HepG2 (cell line): Measurements from ENCODE around the gene CNDP1. TPM values are rescaled to one million over a fixed set of nuclear protein-coding genes. Genes with fewer than 3 reads are reported as not detected.

Experiments
- ATAC-seq: fragments of 200-7000 bp; cut with Tn5 transposase; 3 replicates; pipeline ENCODE4 v1.9.1; 2020; ENCODE audit warnings: mild to moderate bottlenecking, moderate library complexity
- BruUV-seq: library from RNA; stranded (reverse); fragments of 400-500 nt; replicated peaks from 2 replicates; lab custom pipeline; 2021; lab: Mats Ljungman, UMichigan
- CTCF ChIA-PET: fragments of 300-600 bp; formaldehyde crosslinking; extraction: SDS; loops from one replicate; lab custom pipeline; 2021; ENCODE audit warnings: low total read pairs, inconsistent platforms, low intra/inter-chr PET ratio; lab: Yijun Ruan, JAX
- POLR2A ChIA-PET: fragments of 350-600 bp; sonication (Branson Sonifier 250); formaldehyde crosslinking; loops from one replicate; lab custom pipeline; 2020; ENCODE audit warnings: antibody characterized with exemption, inconsistent platforms; lab: Yijun Ruan, JAX
- DNase-seq: peaks from one replicate; pipeline ENCODE4 v3.0.0-alpha.2; 2015; ENCODE audit warnings: low spot score
- FAIRE-seq: peaks from 3 replicates; lab custom pipeline; 2011; peaks lifted over from hg19 to GRCh38; lab: Jason Lieb, UNC
- H2AFZ ChIP-seq: one replicate; pipeline ENCODE4 v1.6.1; 2011; ENCODE audit warnings: low read length, inconsistent platforms
- H3K27ac ChIP-seq: fragments of 300-600 bp; 3 replicates; pipeline ENCODE4 v1.8.0; 2011; ENCODE audit warnings: mixed run types, mild to moderate bottlenecking, mixed read lengths, low read length, inconsistent platforms; ENCODE audit not compliant: insufficient read depth; ENCODE audit errors: extremely low read length
- H3K27me3 ChIP-seq, 2 experiments: fragments of 200-600 bp in 1 of 2; 2 replicates in 1 of 2; 3 replicates in 1 of 2; pipeline versions ENCODE4 v1.6.0 to v1.8.0; 2011; ENCODE audit warnings: low read length in 2 of 2, mild to moderate bottlenecking in 2 of 2, moderate library complexity in 2 of 2, inconsistent platforms in 1 of 2; ENCODE audit not compliant: insufficient read depth in 2 of 2, control insufficient read depth in 1 of 2
- H3K36me3 ChIP-seq, 2 experiments: fragments of 200-600 bp in 1 of 2; replicated peaks in 1 of 2; 2 replicates in 1 of 2; 3 replicates in 1 of 2; pipeline versions ENCODE4 v1.5.1 to v1.8.0; 2011; ENCODE audit warnings: low read length in 2 of 2, inconsistent platforms in 1 of 2; ENCODE audit not compliant: insufficient read depth in 2 of 2, control insufficient read depth in 1 of 2
- H3K4me1 ChIP-seq: 2 replicates; pipeline ENCODE4 v1.5.1; 2012; ENCODE audit warnings: low read length, inconsistent platforms; ENCODE audit not compliant: insufficient read depth
- H3K4me2 ChIP-seq: 2 replicates; pipeline ENCODE4 v1.6.0; 2011; ENCODE audit warnings: low read depth, low read length, inconsistent platforms
- H3K4me3 ChIP-seq, 3 experiments: fragments of 200-600 bp in 1 of 3; sonication (generic), shearing (Covaris generic) in 1 of 3; replicated peaks in 1 of 3; 2 replicates each; pipeline ENCODE4 v1.5.1; 2011 to 2016; ENCODE audit warnings: low read length in 3 of 3, inconsistent platforms in 2 of 3, low read depth in 2 of 3, mild to moderate bottlenecking in 2 of 3, control low read depth in 1 of 3, mixed read lengths in 1 of 3; ENCODE audit not compliant: insufficient read depth in 1 of 3
- H3K79me2 ChIP-seq: one replicate; pipeline ENCODE4 v1.6.1; 2011; ENCODE audit warnings: low read length, inconsistent platforms; ENCODE audit not compliant: insufficient read depth
- H3K9ac ChIP-seq: 2 replicates; pipeline ENCODE4 v1.6.0; 2011; ENCODE audit warnings: mild to moderate bottlenecking, low read depth, low read length, inconsistent platforms; ENCODE audit not compliant: insufficient read depth
- H3K9me3 ChIP-seq: 2 replicates; pipeline ENCODE4 v1.5.1; 2012; ENCODE audit warnings: mild to moderate bottlenecking, low read length
- H4K20me1 ChIP-seq: 2 replicates; pipeline ENCODE4 v1.6.0; 2011; ENCODE audit warnings: inconsistent platforms, mild to moderate bottlenecking, low read length, moderate library complexity; ENCODE audit not compliant: insufficient read depth
- CEBPB ChIP-seq: IDR thresholded peaks from 2 replicates; pipeline ENCODE4 v1.6.1; 2011; ENCODE audit warnings: low read depth, low read length, improper control_type of control experiment, borderline replicate concordance
- FOXO4 ChIP-seq: sonication (generic); formaldehyde crosslinking; conservative IDR thresholded peaks from 2 replicates; pipeline ENCODE4 v1.8.1; 2023; ENCODE audit warnings: missing genetic modification reagents
- GATAD1 ChIP-seq: IDR thresholded peaks from 2 replicates; pipeline ENCODE4 v1.6.1; 2016; ENCODE audit warnings: missing genetic modification reagents, missing compliant biosample characterization
- HIC2 ChIP-seq: sonication (generic); formaldehyde crosslinking; IDR thresholded peaks from 2 replicates; pipeline ENCODE4 v1.9.0; 2022; ENCODE audit warnings: low read depth, missing genetic modification reagents
- JARID2 ChIP-seq: sonication (generic); formaldehyde crosslinking; IDR thresholded peaks from 2 replicates; pipeline ENCODE4 v1.8.1; 2023; ENCODE audit warnings: missing genetic modification reagents, inconsistent platforms; ENCODE audit not compliant: insufficient replicate concordance
- JUND ChIP-seq: sonication (generic); formaldehyde crosslinking; IDR thresholded peaks from 2 replicates; pipeline ENCODE4 v1.8.0; 2022; ENCODE audit warnings: mild to moderate bottlenecking, missing genetic modification reagents
- MIER2 ChIP-seq: IDR thresholded peaks from 2 replicates; pipeline ENCODE4 v1.6.1; 2016; ENCODE audit warnings: missing biosample characterization, missing genetic modification reagents
- MZF1 ChIP-seq: sonication (generic); formaldehyde crosslinking; IDR thresholded peaks from 2 replicates; pipeline ENCODE4 v1.8.1; 2023; ENCODE audit warnings: mild to moderate bottlenecking, missing genetic modification reagents, borderline replicate concordance
- REXO4 ChIP-seq: sonication (generic); formaldehyde crosslinking; IDR thresholded peaks from 2 replicates; pipeline ENCODE4 v1.8.0; 2022; ENCODE audit warnings: missing genetic modification reagents, mild to moderate bottlenecking, borderline replicate concordance
- SATB2 ChIP-seq: sonication (generic); formaldehyde crosslinking; IDR thresholded peaks from 2 replicates; pipeline ENCODE4 v1.5.0; 2020; ENCODE audit warnings: missing genetic modification reagents
- TRAFD1 ChIP-seq: sonication (generic); formaldehyde crosslinking; IDR thresholded peaks from 2 replicates; pipeline ENCODE4 v1.5.1; 2020; ENCODE audit warnings: missing genetic modification reagents, mild to moderate bottlenecking, borderline replicate concordance
- ZBTB33 ChIP-seq: sonication (generic); formaldehyde crosslinking; IDR thresholded peaks from 2 replicates; pipeline ENCODE4 v1.4.0; 2020; ENCODE audit warnings: missing genetic modification reagents
- ZMYM2 ChIP-seq: sonication (generic); formaldehyde crosslinking; IDR thresholded peaks from 2 replicates; pipeline ENCODE4 v1.8.0; 2022; ENCODE audit warnings: mild to moderate bottlenecking, missing genetic modification reagents
- ZNF572 ChIP-seq: sonication (generic); formaldehyde crosslinking; IDR thresholded peaks from 2 replicates; pipeline ENCODE4 v1.5.1; 2020; ENCODE audit warnings: mild to moderate bottlenecking, missing genetic modification reagents
- WGBS: methylation state at CpG from one replicate; pipeline ENCODE4 v1.1.6; 2017; ENCODE audit warnings: low lambda C conversion rate; 5-methylcytosine and 5-hydroxymethylcytosine counted together
- in situ Hi-C: cut with HindIII; loops from 2 replicates; pipeline ENCODE4 v1.10.0; 2017; ENCODE audit warnings: low pct_unique_long_range_greater_than_20kb; ENCODE audit not compliant: extremely low pct_ligation_motif_present
- intact Hi-C: fragments of 100-400 bp; cut with micrococcal nuclease; formaldehyde crosslinking; loops from one replicate; pipeline ENCODE4 v1.10.0; 2022; ENCODE audit not compliant: unreplicated experiment
- polyA plus RNA-seq, 8 experiments: library from polyadenylated mRNA; depleted of rRNA in 3 of 8; stranded (reverse) in 7 of 8; unstranded in 1 of 8; fragments of >200 nt; fragmentation: Illumina TruSeq in 4 of 8; extraction: Trizol in 4 of 8; gene quantifications; 2 replicates each; pipeline versions ENCODE4 v1.2.1 to v1.2.3, GENCODE V29; 2011 to 2016; ENCODE audit warnings: low read depth in 4 of 8, missing spikeins in 1 of 8, mixed read lengths in 1 of 8; ENCODE audit not compliant: insufficient read depth in 1 of 8
- total RNA-seq, 5 experiments: library from RNA; depleted of rRNA; stranded (reverse); fragments of >200 nt; fragmentation: Illumina TruSeq; extraction: Trizol; gene quantifications; 2 replicates each; pipeline ENCODE4 v1.2.3, GENCODE V29; 2016; ENCODE audit warnings: low read depth in 1 of 5

The CNDP1 gene
- total and polyA plus RNA-seq, 2 of the 13 experiments (the other 11 are each of a cell fraction or from before 2014, with no cell fraction given) = 0.01 TPM; not detected in 1

- TF ChIP-seq HIC2 (CRISPR knock-in tag) (no peak), JUND (no peak), ZMYM2 (CRISPR knock-in tag) (no peak)
These were observed 75.8 kb downstream of the CNDP1 start (continued) for GRCh38 chr18:74610051-74610615.

GRCh38 chr18:74610860-74611259, 76.6 kb downstream of the CNDP1 start:
- FAIRE-seq (no peak), ATAC-seq (no peak), DNase-seq (no peak)
- H4K20me1 ChIP-seq = no peaks in the 10 kb centered on the region
- no peak overlapping the region for H3K27ac ChIP-seq
- H2AFZ ChIP-seq = no peak overlapping the region
- 97% methylated on average over 1 of the region's 1 CpG for WGBS
- H3K27me3 ChIP-seq = no peaks in the 10 kb centered on the region
- intact Hi-C loops (no loop called here), in situ Hi-C loops (no loop called here)
- ChIA-PET POLR2A (no interaction called here), CTCF (no interaction called here)
- H3K9me3 ChIP-seq = no peaks in the 10 kb centered on the region
- no peak overlapping the region for H3K4me2 ChIP-seq
- H3K4me3 ChIP-seq = no peak overlapping the region
- no peaks in the 10 kb centered on the region for H3K36me3 ChIP-seq
- no peak overlapping the region for H3K9ac ChIP-seq
- H3K79me2 ChIP-seq = peaks cover 4% of the 10 kb centered on the region
- BruUV-seq = no TSS peak
- no peak for TF ChIP-seq ZBTB33 (CRISPR knock-in tag)
- no peak for TF ChIP-seq FOXO4 (CRISPR knock-in tag)
- TF ChIP-seq JARID2 = no peak
- TF ChIP-seq CEBPB = no peak
- TF ChIP-seq TRAFD1 (CRISPR knock-in tag) = no peak
- no peak for TF ChIP-seq SATB2
- no peak for TF ChIP-seq GATAD1 (CRISPR knock-in tag)
- no peak for TF ChIP-seq REXO4
- no peak for TF ChIP-seq ZNF572 (CRISPR knock-in tag)
- TF ChIP-seq MZF1 = no peak
- TF ChIP-seq MIER2 (CRISPR knock-in tag) = no peak
- H3K4me1 ChIP-seq = peaks cover 23% of the 10 kb centered on the region
